Measurements from ENCODE around the gene HNF1A.
"Not testable (repeated sequence)": the region's sequence is repeated elsewhere in the genome, so short reads cannot be mapped to it uniquely, and the experiment has no call there.

Gene HNF1A

GRCh38 chr12:121013715-121014114 lies 35.4 kb downstream of the HNF1A start:
- DNase-seq = no peak

GRCh38 chr12:121015825-121016766 lies 37.8 kb downstream of the HNF1A start, which contains the start of gene C12orf43:
Gene C12orf43, minus strand, starts transcription at chr12:121016487. Its CDS starts 13 bp downstream, at chr12:121016474.
- DNase-seq = peak; percentile 91

DNA sequence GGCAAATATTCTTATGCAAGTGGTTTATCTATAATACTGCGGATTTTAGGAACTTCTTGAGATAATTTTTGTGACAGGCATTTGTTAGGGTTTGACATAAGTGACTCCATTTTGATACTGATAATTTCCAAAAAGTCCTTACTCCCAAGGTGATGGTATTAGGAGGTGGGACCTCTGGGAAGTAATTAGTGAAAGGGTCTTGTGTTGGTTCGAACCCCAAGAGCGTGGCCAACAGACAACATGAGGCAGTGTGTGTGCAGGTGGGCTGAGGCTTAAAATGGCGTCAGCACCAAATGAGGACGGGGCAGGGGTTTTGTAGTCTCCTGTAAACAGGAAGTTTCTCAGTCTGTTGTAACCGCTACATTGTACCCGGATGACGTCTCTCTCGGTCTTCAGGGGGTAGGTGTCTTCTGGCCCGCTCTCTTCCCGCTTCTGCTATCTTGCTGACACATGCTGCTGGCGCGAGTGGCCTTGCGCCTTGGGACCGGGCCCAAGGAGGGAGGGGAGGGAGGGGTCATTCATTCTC lies 39.7 kb downstream of the HNF1A start:
- DNase-seq = no peak

DNA sequence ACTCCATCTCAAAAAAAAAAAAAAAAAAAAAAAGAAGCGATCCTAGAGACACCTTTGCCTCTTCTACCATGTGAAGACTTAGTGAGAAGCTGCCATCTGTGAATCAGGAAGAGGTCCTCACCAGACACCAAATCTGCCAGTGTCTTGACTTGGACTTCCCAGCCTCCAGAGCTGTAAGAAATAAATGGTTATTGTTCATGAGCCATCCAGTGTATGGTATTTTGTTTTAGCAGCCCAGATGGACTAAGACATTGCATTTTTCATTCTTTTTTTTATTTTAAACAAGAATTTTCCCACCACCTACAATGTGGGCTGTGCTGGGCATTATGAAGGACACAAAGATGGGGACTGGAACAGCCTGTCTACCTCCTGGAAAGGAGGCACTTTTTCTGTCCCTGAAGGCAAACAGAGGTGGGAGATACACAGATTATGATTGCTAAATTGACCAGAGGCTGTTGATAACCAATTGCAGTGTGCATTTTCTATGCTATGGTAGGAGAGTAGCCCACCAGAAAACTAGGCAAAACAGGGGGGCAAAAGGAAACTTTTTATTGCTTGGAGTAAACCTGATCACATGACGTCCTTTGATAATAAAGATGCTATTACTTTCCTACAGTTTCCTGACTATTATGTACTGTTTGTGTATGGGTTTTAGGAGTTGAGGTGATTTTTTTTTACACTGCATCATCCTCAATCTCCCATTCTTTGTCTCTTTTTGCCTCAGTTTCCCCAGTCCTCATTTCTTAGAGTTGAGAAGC lies 40.7 kb downstream of the HNF1A start:
- DNase-seq = no peak

- no peak for DNase-seq
Measured at GRCh38 chr12:121021754-121022153, 43.4 kb downstream of the HNF1A start.

GRCh38 chr12:121022713-121023112 lies 44.4 kb downstream of the HNF1A start:
- no peak for DNase-seq

DNA sequence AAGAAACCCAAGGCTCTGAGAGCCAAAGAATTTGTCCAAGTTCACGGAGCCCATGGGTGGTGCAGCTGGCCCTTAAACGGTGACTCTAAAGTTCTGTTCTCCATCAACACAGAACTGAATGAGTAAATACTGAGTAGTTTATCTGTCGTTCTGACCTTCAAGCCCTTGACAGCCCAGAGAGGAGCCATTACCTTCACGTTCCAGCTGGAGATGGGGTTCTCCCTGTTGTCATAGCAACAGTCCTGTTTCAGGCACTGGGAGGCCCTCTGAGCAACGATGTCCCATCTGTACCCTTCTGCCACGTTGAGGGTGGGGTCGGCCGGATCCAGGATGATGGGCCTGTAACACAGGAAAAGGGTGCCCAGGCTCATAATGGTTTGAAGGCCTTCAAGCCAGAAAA lies 45.5 kb downstream of the HNF1A start:
- DNase-seq = no peak

DNA sequence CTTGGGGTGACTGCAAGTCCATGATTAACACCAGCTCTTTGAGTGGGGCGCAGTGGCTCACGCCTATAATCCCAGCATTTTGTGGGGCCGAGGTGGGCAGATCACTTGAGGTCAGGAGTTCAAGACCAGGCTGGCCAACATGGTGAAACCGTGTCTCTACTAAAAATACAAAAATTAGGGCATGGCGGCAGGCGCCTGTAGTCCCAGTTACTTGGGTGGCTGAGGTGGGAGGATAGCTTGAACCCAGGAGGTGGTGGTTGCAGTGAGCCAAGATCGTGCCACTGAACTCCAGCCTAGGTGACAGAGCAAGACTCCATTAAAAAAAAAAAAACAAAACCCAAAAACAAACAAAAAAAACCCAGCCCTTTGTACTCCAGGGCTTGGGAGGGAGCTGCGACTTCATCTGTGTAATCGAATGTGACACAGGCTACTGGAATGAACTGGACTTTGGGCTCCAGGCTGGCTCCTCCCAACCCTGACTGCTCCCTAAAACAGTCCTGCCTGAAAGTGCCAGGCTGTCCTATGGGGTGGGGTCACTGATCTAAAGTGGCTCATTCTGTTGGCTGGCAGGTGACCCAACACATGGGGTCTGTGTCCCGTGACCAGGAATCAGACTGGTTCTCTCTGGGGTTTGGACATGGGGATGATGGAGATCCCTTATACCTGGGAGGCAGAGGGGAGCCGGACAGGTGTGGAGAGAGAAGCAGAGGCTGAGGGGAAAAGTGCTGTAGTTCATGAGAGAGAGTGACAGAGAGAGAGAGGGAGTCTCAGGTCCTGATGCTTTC lies 47.3 kb downstream of the HNF1A start:
- no peak for DNase-seq

- DNase-seq = no peak
Measured at GRCh38 chr12:121026274-121027045, 48.1 kb downstream of the HNF1A start.

DNA sequence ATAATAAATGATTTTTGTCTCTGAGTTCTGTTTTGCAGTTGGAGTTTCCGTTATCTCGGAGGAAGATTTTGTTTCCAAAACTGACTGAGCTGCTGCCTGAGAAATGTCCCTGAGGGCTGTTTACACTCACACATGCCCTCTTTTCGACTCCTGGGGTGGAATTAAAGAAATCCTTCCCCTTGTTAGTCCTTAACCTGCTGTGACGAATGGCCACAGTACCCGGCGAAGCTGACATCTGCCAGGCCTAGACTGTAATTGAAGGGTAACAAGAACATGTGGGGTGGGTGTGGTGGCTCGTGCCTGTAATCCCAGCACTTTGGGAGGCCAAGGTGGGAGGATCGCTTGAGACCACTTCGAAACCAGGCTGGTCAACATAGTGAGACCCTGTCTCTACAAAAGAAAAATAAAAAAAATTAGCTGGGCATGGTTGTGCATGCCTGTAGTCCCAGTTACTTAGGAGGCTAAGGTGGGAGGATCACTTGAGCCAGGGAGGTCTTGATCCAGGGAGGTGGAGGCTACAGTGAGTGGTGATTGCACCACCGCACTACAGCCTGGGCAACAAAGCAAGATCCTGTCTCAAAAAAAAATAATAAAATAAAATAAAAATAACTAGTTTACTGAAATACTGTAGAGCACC lies 52.4 kb downstream of the HNF1A start:
- no peak for DNase-seq

DNA sequence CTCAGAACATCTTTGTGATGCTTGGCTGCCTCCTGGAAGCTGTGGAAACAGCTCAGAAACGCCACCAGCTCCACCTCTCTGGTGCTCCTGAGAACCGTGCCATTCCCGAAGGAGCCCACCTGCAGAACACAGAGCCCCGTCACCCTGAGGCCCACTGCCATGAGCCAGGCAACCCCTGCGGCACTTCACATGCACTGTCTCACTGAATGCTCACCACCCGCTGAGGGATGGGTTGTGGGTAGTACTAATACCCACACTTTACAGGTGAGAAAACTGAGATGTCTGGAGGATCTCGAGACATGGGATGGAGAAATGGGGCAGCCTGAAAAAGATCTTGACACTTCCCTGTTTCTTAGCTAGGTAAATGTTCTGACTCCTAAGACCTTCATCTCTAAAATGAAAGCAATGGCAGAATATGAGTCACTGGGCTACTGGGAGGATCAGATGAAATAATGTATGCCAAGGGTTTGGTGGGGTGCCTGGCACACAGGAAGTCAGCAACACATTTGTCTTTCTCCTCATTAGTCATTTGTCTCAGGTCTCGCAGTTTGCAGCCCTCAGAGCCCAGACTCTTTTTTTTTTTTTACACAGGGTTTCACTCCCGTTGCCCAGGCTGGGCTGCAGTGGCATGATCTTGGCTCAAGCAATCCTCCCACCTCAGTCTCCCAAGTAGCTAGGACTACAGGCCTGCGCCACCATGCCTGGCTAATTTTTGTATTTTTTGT lies 55.4 kb downstream of the HNF1A start:
- DNase-seq = peak; percentile 74

- DNase-seq = peak; percentile 23
Measured at GRCh38 chr12:121034616-121035305, 56.4 kb downstream of the HNF1A start.

GRCh38 chr12:121036810-121037326 lies 58.5 kb downstream of the HNF1A start:
- DNase-seq = peak; percentile 40

DNA sequence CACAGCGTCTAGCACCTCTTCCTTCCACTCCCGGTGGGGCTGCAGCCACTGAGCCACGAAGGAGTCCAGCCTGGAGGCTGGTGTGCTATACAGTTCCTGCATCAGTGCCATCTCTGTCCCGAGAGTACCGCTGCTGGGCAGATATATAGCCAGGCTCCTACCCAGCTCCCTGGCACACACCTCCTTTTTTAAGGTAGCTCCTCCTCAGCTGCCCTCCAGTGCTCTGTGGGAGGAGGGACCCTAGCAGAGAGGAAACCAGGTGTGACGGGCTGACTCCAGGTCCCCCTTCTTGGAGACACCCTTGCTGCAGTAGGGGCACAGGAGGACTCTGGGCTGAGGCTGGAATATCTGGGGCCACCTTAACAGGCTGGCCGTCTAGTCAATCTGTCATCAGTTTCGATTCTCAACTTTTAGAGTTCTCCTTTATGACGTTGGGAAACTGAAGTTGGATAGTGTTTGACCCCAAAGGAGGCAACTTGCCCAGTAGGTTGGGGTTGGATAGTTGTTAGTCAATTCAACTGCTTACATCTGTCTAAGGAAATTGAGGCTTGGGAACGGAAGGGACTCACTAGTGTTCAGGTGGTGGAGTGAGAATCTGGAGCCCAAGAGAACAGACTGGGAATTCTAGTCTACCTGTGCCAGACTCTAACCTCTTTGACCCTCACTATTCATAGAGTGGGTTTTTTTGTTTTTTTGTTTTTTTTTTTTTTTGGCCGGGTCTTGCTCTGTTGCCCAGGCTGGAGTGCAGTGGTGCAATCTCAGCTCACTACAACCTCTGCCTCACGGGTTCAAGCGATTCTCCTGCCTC lies 60.7 kb downstream of the HNF1A start, which contains the start of gene OASL:
OASL (minus strand) TSS at position 386 of the 808 bp plus-strand sequence; CDS start at position 111, 275 bp downstream.
- peak; percentile 66 for DNase-seq

DNA sequence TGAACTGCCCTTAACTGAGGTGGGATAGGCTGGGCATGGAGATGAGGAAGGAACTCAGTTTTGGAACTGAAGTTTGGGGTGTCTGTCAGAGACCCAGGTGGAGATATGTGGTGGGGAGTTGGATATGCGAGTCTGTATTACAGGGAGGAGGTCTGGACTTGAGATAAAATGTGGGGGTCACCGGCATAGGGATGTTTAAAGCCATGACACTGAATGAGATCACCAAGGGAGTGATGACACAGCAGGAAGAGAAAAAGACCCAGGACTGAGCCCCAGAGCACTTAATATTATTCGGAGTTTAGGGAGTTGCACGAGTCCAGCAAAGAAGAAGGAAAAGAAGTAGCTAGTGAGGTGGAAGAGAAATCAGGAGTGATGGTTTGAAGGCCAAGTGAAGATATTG lies 64.7 kb downstream of the HNF1A start:
- DNase-seq = no peak

GRCh38 chr12:121047400-121047799 lies 69.1 kb downstream of the HNF1A start:
- not testable (repeated sequence) for DNase-seq

DNA sequence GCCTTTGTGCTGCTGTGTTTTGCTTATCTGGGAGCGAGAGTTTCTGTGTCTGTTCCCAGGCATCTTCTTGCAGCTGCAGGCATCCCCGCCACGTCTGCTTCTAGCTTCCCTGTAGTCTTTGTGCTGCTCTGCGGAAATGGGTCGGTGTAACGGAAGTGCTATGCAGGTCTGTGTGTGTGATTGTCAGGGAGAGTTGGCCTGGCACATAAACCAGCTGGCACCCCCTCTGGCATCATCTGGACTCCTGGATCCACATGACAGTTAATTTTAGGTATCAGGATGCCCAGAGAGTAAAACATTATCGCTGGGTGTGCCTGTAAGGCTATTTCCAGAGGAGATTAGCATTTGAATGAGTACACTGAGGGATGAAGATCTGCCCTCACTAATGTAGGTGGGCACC lies 70.1 kb downstream of the HNF1A start:
- DNase-seq = peak; percentile 10

DNA sequence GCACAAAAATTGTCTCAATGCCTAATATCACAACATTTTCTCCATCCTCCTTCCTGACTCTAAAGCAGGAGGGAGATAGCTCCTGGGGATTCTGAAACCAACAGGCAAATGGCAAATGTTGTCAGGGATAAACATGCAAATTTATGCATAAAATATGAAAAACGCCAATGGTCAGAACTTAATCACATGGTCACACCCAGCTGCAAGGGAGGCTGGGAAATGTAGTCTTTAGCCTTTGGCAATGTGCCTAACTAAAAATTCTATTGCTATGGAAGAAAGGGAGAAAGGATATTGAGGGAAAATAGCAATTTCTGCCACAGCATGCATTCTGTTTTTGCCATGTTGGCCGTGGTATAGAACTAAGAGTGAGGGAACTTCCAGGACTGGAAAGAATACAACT lies 72.4 kb downstream of the HNF1A start:
- no peak for DNase-seq
